Muscle of leg (tissue), 11 donors: ENCODE results near the gene ZNF628. TPM values are rescaled to one million over a fixed set of nuclear protein-coding genes. Genes with fewer than 3 reads are reported as not detected.

Experiments
- DNase-seq: peaks from one replicate; pipeline ENCODE4 v3.0.0; 2013
- H3K27ac ChIP-seq: one replicate; pipeline ENCODE4 v1.5.1; 2013; ENCODE audit warnings: mild to moderate bottlenecking, low read length, control low read depth
- H3K27me3 ChIP-seq: one replicate; pipeline ENCODE4 v1.6.1; 2013; ENCODE audit warnings: low read length; ENCODE audit not compliant: control insufficient read depth, insufficient read depth
- H3K36me3 ChIP-seq: one replicate; pipeline ENCODE4 v1.6.1; 2013; ENCODE audit warnings: low read length; ENCODE audit not compliant: control insufficient read depth, insufficient read depth
- H3K4me1 ChIP-seq: one replicate; pipeline ENCODE4 v1.6.1; 2013; ENCODE audit warnings: low read length; ENCODE audit not compliant: control insufficient read depth, insufficient read depth
- H3K4me3 ChIP-seq: one replicate; pipeline ENCODE4 v1.5.1; 2013; ENCODE audit warnings: low read length, control low read depth
- H3K9me3 ChIP-seq: replicated peaks from 2 replicates; pipeline ENCODE4 v1.6.1; 2013; ENCODE audit warnings: low read depth, low read length; ENCODE audit not compliant: control insufficient read depth
- WGBS: methylation state at CpG from one replicate; pipeline ENCODE4 v1.1.5; 2013; ENCODE audit warnings: missing lambda C conversion rate; ENCODE audit not compliant: insufficient coverage; 5-methylcytosine and 5-hydroxymethylcytosine counted together
- polyA plus RNA-seq, 8 donors: library from polyadenylated mRNA; unstranded; fragments of 120-200 nt; gene quantifications; one replicate each; pipeline versions ENCODE4 v1.2.1 to v1.2.3, GENCODE V29; 2013; ENCODE audit warnings: inconsistent platforms in 1 of 8, low replicate concordance in 1 of 8; ENCODE audit not compliant: insufficient read length in 8 of 8, insufficient read depth in 1 of 8
- total RNA-seq: library from RNA; stranded (reverse); fragments of 120-200 nt; gene quantifications from one replicate; pipeline ENCODE4 v1.2.4, GENCODE V29; 2013

ZNF628 gene
- total and polyA plus RNA-seq, 9 donors: 1.6 to 5.1 (median 3.6) TPM

- H3K4me1 ChIP-seq: peaks cover 55% of the 10 kb centered on the region
- under 1% methylated on average over 67 of the region's 78 CpGs for WGBS
- H3K36me3 ChIP-seq: peaks cover 14% of the 10 kb centered on the region
- peak within 1 kb of the TSS; percentile 75 for H3K4me3 ChIP-seq
- H3K9me3 ChIP-seq: no peaks in the 10 kb centered on the region
- peak; percentile 82 for DNase-seq
- no peaks in the 10 kb centered on the region for H3K27me3 ChIP-seq
- peak within 1 kb of the TSS; percentile 95 for H3K27ac ChIP-seq
These were observed 8.4 kb downstream of the ZNF628 start, which contains the start of gene NAT14 for GRCh38 chr19:55484593-55485438. Gene NAT14 (plus strand): TSS chr19:55485188. CDS start chr19:55485709, 521 bp downstream.

- Histone ChIP-seq H3K27ac (peak overlapping the region; percentile 95), H3K36me3 (peaks cover 14% of the 10 kb centered on the region), H3K27me3 (no peaks in the 10 kb centered on the region), H3K9me3 (no peaks in the 10 kb centered on the region), H3K4me1 (peaks cover 58% of the 10 kb centered on the region), H3K4me3 (peak overlapping the region; percentile 75)
- WGBS: 18% methylated on average over 7 of the region's 18 CpGs
- peak; percentile 46 for DNase-seq
These were observed 9.1 kb downstream of the ZNF628 start for GRCh38 chr19:55485439-55486011.

GRCh38 chr19:55486043-55486970, 9.9 kb downstream of the ZNF628 start:
- peak overlapping the region; percentile 95 for H3K27ac ChIP-seq
- DNase-seq: peak; percentile 53
- peak overlapping the region; percentile 6 for H3K4me3 ChIP-seq
- peaks cover 66% of the 10 kb centered on the region for H3K4me1 ChIP-seq
- H3K36me3 ChIP-seq: peaks cover 13% of the 10 kb centered on the region
- H3K27me3 ChIP-seq: no peaks in the 10 kb centered on the region
- H3K9me3 ChIP-seq: no peaks in the 10 kb centered on the region
- 39% methylated on average over 47 of the region's 53 CpGs for WGBS

- Histone ChIP-seq H3K36me3 (peaks cover 11% of the 10 kb centered on the region), H3K27ac (peak overlapping the region; percentile 95), H3K4me1 (peaks cover 75% of the 10 kb centered on the region), H3K9me3 (no peaks in the 10 kb centered on the region), H3K27me3 (no peaks in the 10 kb centered on the region), H3K4me3 (peak overlapping the region; percentile 17)
- 14% methylated on average over 7 of the region's 27 CpGs for WGBS
- peak; percentile 99 for DNase-seq
These were observed 10.8 kb downstream of the ZNF628 start for GRCh38 chr19:55486971-55487923.

- H3K4me1 ChIP-seq: peaks cover 84% of the 10 kb centered on the region
- DNase-seq: peak; percentile 90
- 10% methylated on average over 6 of the region's 21 CpGs for WGBS
- H3K27me3 ChIP-seq: peaks cover 1% of the 10 kb centered on the region
- H3K27ac ChIP-seq: peak within 1 kb of the TSS; percentile 95
- H3K9me3 ChIP-seq: no peaks in the 10 kb centered on the region
- H3K36me3 ChIP-seq: peaks cover 5% of the 10 kb centered on the region
- peak within 1 kb of the TSS; percentile 25 for H3K4me3 ChIP-seq
These were observed 11.7 kb downstream of the ZNF628 start, which contains the start of gene SSC5D for GRCh38 chr19:55487924-55488687. Gene SSC5D (plus strand): TSS chr19:55488436. CDS start chr19:55488590, 154 bp downstream.

GRCh38 chr19:55488986-55489710, 12.7 kb downstream of the ZNF628 start:
- Histone ChIP-seq H3K36me3 (no peaks in the 10 kb centered on the region), H3K27ac (peak overlapping the region; percentile 59), H3K27me3 (peaks cover 5% of the 10 kb centered on the region), H3K4me3 (no peak overlapping the region), H3K9me3 (no peaks in the 10 kb centered on the region), H3K4me1 (peaks cover 86% of the 10 kb centered on the region)
- WGBS: 41% methylated on average over 34 of the region's 36 CpGs
- DNase-seq: peak; percentile 72

GRCh38 chr19:55489711-55490477, 13.5 kb downstream of the ZNF628 start:
- H3K27me3 ChIP-seq: peaks cover 8% of the 10 kb centered on the region

More at GRCh38 chr19:55489711-55490477, 13.5 kb downstream of the ZNF628 start:
- H3K36me3 ChIP-seq: no peaks in the 10 kb centered on the region
- DNase-seq: peak; percentile 49
- whole genome bisulfite sequencing: 26% methylated on average over 10 of the region's 21 CpGs
- H3K27ac ChIP-seq: peak overlapping the region; percentile 59
- H3K4me1 ChIP-seq: peaks cover 87% of the 10 kb centered on the region
- H3K4me3 ChIP-seq: no peak overlapping the region
- no peaks in the 10 kb centered on the region for H3K9me3 ChIP-seq
